Measurements from ENCODE around the gene METTL1. TPM values are rescaled to one million over a fixed set of nuclear protein-coding genes. Genes with fewer than 3 reads are reported as not detected.

The METTL1 gene
- total and polyA plus RNA-seq, 8 donors: 4.4 to 37.9 (median 15.4) TPM

DNA sequence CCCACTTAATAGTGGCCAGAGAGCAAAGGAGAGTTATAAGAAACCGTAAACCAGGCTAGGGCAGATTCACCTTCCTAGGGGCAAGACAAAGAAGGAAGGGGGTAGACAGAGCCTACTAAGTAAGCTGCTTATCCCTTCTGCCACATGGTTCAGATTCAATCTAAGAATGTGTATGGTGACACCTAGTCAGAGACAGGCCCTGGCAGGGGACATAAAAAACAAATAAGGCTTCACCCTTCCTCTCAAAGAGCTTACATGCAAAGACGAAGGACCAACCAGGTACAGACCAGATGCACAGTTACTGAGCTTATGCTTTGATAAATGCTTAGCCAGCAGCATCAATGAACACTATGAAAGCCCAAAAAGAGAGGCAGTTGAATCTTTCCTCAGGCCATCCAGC is 9.4 kb downstream of the METTL1 start:
- Histone ChIP-seq H3K27me3 (peaks cover 10 to 70% (median 36%) of the 10 kb centered on the region in 3 donors), H3K27ac (no peak overlapping the region), H3K9me3 (no peaks in the 10 kb centered on the region), H3K36me3 (peaks cover 7 to 19% (median 18%) of the 10 kb centered on the region in 4 donors), H3K4me3 (no peak overlapping the region), H3K4me1 (peaks cover 28 to 35% (median 32%) of the 10 kb centered on the region in 4 donors)
- intact Hi-C loops (cut with DNase I; ENCODE audit: low total_unique reads): no loop called here
- DNase-seq: no peak
- 89 to 96% (median 92%) methylated on average over 2 of the region's 2 CpGs for WGBS, 5 donors
- TF ChIP-seq POLR2A (IDR thresholded peaks at IDR 0.05): no peak
- no peak for TF ChIP-seq POLR2AphosphoS5 (IDR thresholded peaks at IDR 0.05)
- no peak for TF ChIP-seq EP300 (IDR thresholded peaks at IDR 0.05)
- TF ChIP-seq, protein P1, sequence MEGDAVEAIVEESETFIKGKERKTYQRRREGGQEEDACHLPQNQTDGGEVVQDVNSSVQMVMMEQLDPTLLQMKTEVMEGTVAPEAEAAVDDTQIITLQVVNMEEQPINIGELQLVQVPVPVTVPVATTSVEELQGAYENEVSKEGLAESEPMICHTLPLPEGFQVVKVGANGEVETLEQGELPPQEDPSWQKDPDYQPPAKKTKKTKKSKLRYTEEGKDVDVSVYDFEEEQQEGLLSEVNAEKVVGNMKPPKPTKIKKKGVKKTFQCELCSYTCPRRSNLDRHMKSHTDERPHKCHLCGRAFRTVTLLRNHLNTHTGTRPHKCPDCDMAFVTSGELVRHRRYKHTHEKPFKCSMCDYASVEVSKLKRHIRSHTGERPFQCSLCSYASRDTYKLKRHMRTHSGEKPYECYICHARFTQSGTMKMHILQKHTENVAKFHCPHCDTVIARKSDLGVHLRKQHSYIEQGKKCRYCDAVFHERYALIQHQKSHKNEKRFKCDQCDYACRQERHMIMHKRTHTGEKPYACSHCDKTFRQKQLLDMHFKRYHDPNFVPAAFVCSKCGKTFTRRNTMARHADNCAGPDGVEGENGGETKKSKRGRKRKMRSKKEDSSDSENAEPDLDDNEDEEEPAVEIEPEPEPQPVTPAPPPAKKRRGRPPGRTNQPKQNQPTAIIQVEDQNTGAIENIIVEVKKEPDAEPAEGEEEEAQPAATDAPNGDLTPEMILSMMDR (IDR thresholded peaks at IDR 0.05): no peak

DNA sequence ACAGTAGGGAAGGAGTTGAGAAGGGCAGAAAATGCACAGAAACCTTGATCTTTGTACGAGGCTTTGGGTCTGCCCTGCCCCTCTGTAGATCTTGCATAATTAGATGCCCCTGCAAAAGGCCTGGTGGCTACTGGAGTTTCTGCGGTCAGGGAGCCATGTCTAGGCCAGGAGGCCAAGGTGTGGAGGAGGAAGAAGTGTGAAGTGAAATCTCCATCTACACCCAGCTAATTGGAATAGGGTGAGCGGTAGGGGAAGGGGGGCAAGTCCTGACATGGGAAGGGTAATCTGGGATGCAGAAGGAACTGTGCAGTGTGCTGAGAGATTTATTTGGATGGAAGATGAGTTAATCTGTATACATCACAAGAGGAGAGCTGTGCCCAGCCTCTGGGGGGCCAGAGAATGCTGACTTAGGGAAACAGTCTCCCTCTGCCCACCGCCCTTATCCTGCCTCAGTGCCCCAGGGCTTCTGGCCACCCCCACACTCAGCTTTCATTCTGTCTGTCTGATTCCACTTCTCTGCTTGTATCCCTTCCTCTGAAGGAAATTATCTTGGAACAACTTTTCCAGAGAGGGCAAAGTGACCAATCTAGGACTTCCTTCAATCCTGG is 10.4 kb downstream of the METTL1 start:
- DNase-seq: no peak
- H3K36me3 ChIP-seq: peaks cover 7 to 20% (median 19%) of the 10 kb centered on the region in 4 donors
- 86 to 96% (median 94%) methylated on average over 4 of the region's 4 CpGs for WGBS, 5 donors
- H3K4me1 ChIP-seq: peaks cover 24 to 32% (median 29%) of the 10 kb centered on the region in 4 donors
- TF ChIP-seq POLR2AphosphoS5 (IDR thresholded peaks at IDR 0.05): no peak
- H3K9me3 ChIP-seq: no peaks in the 10 kb centered on the region
- H3K27me3 ChIP-seq: peaks cover 10 to 60% (median 27%) of the 10 kb centered on the region in 3 donors
- intact Hi-C loops (cut with DNase I; ENCODE audit: low total_unique reads): no loop called here
- H3K27ac ChIP-seq: no peak overlapping the region
- H3K4me3 ChIP-seq: no peak overlapping the region

DNA sequence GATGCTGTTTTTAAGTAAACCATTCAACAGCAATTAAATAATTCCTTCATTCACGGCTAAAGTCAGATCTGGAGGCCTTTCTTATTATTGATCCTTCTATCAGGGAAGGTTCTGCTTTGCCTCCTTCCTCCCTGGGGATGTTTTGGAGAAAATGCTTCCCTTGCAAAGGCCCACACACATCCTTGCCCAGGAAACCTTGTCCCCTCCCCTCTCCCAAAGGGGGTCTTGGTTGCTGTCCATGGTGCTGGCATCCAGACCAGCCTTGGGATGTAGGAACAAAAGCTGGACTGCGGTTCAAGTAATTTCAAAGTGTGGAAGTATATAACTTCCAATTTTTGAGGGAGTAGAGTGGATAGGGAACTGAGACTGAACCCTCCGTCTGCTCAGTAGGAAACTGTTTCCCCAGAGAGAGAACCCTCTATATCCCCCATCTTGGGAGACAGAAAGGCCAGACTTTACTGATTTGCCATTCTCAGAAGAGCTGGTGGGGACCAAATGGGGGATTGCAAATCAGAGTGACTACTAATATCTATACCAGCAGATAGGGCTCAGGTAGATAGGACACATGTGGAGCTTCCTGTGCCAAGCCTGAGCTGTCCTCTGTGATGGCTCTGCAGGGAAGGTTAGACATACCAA is 11.4 kb downstream of the METTL1 start:
- 91 to 95% (median 94%) methylated on average over 3 of the region's 3 CpGs for WGBS, 5 donors
- intact Hi-C loops (cut with DNase I; ENCODE audit: low total_unique reads): no loop called here
- Histone ChIP-seq H3K4me3 (no peak overlapping the region), H3K27me3 (peaks cover 7 to 50% (median 16%) of the 10 kb centered on the region in 3 donors), H3K9me3 (no peaks in the 10 kb centered on the region), H3K4me1 (peaks cover 22 to 30% (median 27%) of the 10 kb centered on the region in 4 donors), H3K36me3 (peaks cover 7 to 20% (median 19%) of the 10 kb centered on the region in 4 donors), H3K27ac (no peak overlapping the region)
- TF ChIP-seq EP300 (IDR thresholded peaks at IDR 0.05): no peak
- no peak for TF ChIP-seq POLR2A (IDR thresholded peaks at IDR 0.05)
- no peak for TF ChIP-seq POLR2AphosphoS5 (IDR thresholded peaks at IDR 0.05)
- TF ChIP-seq, protein P1 (IDR thresholded peaks at IDR 0.05): no peak
- no peak for DNase-seq

DNA sequence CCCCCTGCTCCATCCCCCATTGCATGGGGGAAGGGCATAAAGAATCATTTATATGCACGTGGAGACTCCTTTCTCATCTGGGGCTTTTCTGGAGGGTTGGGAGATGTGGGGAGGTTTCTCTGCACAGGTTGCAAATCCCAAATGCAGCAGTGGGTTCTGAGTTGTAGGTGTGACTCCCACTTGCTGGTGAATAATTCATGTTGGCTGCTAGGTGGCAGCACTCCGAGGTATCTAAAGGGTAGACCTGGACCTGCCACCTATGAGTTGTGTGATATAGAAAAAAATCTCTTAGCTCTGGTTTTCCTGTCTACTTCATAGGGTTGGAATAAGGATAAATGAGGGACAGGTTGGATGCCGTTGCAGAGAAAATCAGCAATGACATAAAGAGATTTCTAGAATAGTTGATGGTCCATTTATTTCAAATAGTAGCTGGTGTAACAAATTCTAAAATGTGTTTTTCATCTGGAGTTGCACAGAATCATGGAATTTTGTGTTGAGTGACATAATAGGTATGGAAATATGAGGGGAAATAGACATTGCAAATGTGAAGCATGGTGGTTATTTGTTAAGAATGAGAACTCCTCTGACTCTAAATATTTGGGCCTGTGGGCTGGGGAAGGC is 12.4 kb downstream of the METTL1 start:
- no peak overlapping the region for H3K4me3 ChIP-seq
- 30 to 44% (median 33%) methylated on average over 3 of the region's 3 CpGs for WGBS, 5 donors
- no peaks in the 10 kb centered on the region for H3K9me3 ChIP-seq
- peaks cover 12 to 23% (median 21%) of the 10 kb centered on the region in 4 donors for H3K4me1 ChIP-seq
- no peak for TF ChIP-seq POLR2AphosphoS5 (IDR thresholded peaks at IDR 0.05)
- TF ChIP-seq, protein P1 (IDR thresholded peaks at IDR 0.05): peak in 3 of 7 experiments; percentile 11 to 42 (median 28)
- no peak overlapping the region for H3K27ac ChIP-seq
- H3K27me3 ChIP-seq: peaks cover 0 to 40% (median 6%) of the 10 kb centered on the region in 3 donors
- intact Hi-C loops (cut with DNase I; ENCODE audit: low total_unique reads): no loop called here
- peak in 1 of 2 donors; percentile 71 for DNase-seq
- peaks cover 7 to 20% (median 19%) of the 10 kb centered on the region in 4 donors for H3K36me3 ChIP-seq
